K562 (cell line): ENCODE measurements around the gene KRTCAP2. TPM values are rescaled to one million over a fixed set of nuclear protein-coding genes. Genes with fewer than 3 reads are reported as not detected.

Source experiments
- ARHGAP35 ChIP-seq: fragments of 450-650 bp; IDR thresholded peaks from 2 replicates; pipeline ENCODE4 v1.6.1; 2018; ENCODE audit not compliant: partially characterized antibody
- FOXA1 ChIP-seq: fragments of 450-650 bp; IDR thresholded peaks from 2 replicates; pipeline ENCODE4 v1.6.1; 2016; ENCODE audit warnings: mild to moderate bottlenecking, borderline replicate concordance
- FOXO4 ChIP-seq: fragments of 450-650 bp; formaldehyde crosslinking; IDR thresholded peaks from 2 replicates; pipeline ENCODE4 v1.4.0; 2020; ENCODE audit warnings: mild to moderate bottlenecking, moderate library complexity
- MAZ ChIP-seq, 2 experiments: fragments of 450-650 bp in 1 of 2; sonication (generic) in 1 of 2; formaldehyde crosslinking; IDR thresholded peaks in 1 of 2; conservative IDR thresholded peaks in 1 of 2; 2 replicates each; pipeline versions ENCODE4 v1.4.0 to v1.5.0; 2020; ENCODE audit warnings: mild to moderate bottlenecking in 1 of 2, missing genetic modification reagents in 1 of 2
- NFE2 ChIP-seq: IDR thresholded peaks from 2 replicates; pipeline ENCODE4 v1.6.1; 2014; ENCODE audit warnings: antibody characterized with exemption, low read depth
- NR1H2 ChIP-seq: sonication (generic); formaldehyde crosslinking; IDR thresholded peaks from 2 replicates; pipeline ENCODE4 v1.4.0; 2020; ENCODE audit warnings: mild to moderate bottlenecking, missing genetic modification reagents
- NR2C1 ChIP-seq, 2 experiments: fragments of 450-650 bp; IDR thresholded peaks; 2 replicates each; pipeline ENCODE4 v1.6.1; 2017; ENCODE audit warnings: mild to moderate bottlenecking in 2 of 2, antibody characterized with exemption in 1 of 2, inconsistent platforms in 1 of 2, missing compliant biosample characterization in 1 of 2, missing genetic modification characterization in 1 of 2
- POLR2AphosphoS5 ChIP-seq: IDR thresholded peaks from 2 replicates; pipeline ENCODE4 v1.6.1; 2011; ENCODE audit warnings: mild to moderate bottlenecking, low read depth, low read length, moderate library complexity; ENCODE audit not compliant: control insufficient read depth, insufficient read depth
- TAL1 ChIP-seq: fragments of 450-650 bp; IDR thresholded peaks from 2 replicates; pipeline ENCODE4 v1.6.1; 2016; ENCODE audit warnings: mild to moderate bottlenecking
- TRIM28 ChIP-seq: fragments of 450-650 bp; IDR thresholded peaks from 2 replicates; pipeline ENCODE4 v1.6.1; 2017
- ZBTB34 ChIP-seq: fragments of 250-450 bp; sonication (Bioruptor Pico); IDR thresholded peaks from 2 replicates; pipeline ENCODE4 v1.8.0; 2021; ENCODE audit warnings: mild to moderate bottlenecking, moderate library complexity
- ZBTB40 ChIP-seq, 2 experiments: fragments of 450-650 bp in 1 of 2; sonication (generic) in 1 of 2; formaldehyde crosslinking in 1 of 2; IDR thresholded peaks; 2 replicates each; pipeline versions ENCODE4 v1.7.1 to v1.9.0; 2016 to 2022; ENCODE audit warnings: inconsistent platforms in 1 of 2, mild to moderate bottlenecking in 1 of 2, missing genetic modification reagents in 1 of 2
- ZNF224 ChIP-seq: sonication (generic); formaldehyde crosslinking; IDR thresholded peaks from 2 replicates; pipeline ENCODE4 v1.8.0; 2022; ENCODE audit warnings: mild to moderate bottlenecking, missing genetic modification reagents
- polyA plus RNA-seq, 8 experiments: library from polyadenylated mRNA; depleted of rRNA in 4 of 8; stranded (reverse) in 5 of 8; unstranded in 3 of 8; fragments of >200 nt; fragmentation: Nextera tagmentation in 2 of 8; fragmentation: Illumina TruSeq in 1 of 8; extraction: Ambion mirVana in 2 of 8; extraction: Trizol in 1 of 8; gene quantifications; 2 replicates each; pipeline versions ENCODE4 v1.2.1 to v1.2.3, GENCODE V29; 2011 to 2014; ENCODE audit warnings: inconsistent platforms in 1 of 8, missing spikeins in 1 of 8
- total RNA-seq, 7 experiments: library from RNA; depleted of rRNA in 6 of 7; stranded (reverse); fragments of >200 nt in 6 of 7; fragmentation: Illumina TruSeq in 2 of 7; extraction: Trizol in 2 of 7; gene quantifications; 2 replicates each; pipeline versions ENCODE4 v1.2.1 to v1.2.3, GENCODE V29; 2011 to 2021; ENCODE audit warnings: low replicate concordance in 1 of 7

KRTCAP2 gene
- total and polyA plus RNA-seq, 9 of the 15 experiments (the other 6 are each of a cell fraction or from before 2014, with no cell fraction given), result 126 to 436 (median 244) TPM

- TF ChIP-seq NR1H2 (CRISPR knock-in tag), result no peak; the same call in 1 of the 2 replicates
- TF ChIP-seq FOXA1, result no peak
- TF ChIP-seq ZBTB40 (IDR thresholded peaks at IDR 0.05), result peak; percentile 54
- TF ChIP-seq ZBTB40 (CRISPR knock-in tag; IDR thresholded peaks at IDR 0.05), result no peak
- TF ChIP-seq NFE2, result no peak
- no peak for TF ChIP-seq TAL1
- no peak; the same call in 1 of the 2 replicates for TF ChIP-seq POLR2AphosphoS5
- TF ChIP-seq ZNF224 (CRISPR knock-in tag), result no peak
- no peak for TF ChIP-seq ARHGAP35
- TF ChIP-seq ZBTB34 (CRISPR knock-in tag), result no peak
- 0 out of 2 replicates have a peak, but pooled peaks have one; percentile 45 for TF ChIP-seq TRIM28
- peak; percentile 88 to 93 for TF ChIP-seq MAZ (CRISPR knock-in tag; conservative IDR thresholded peaks at IDR 0.05 in 1 of 2, IDR thresholded peaks at IDR 0.05 in 1 of 2)
- no peak for TF ChIP-seq FOXO4
- no peak for TF ChIP-seq NR2C1 (IDR thresholded peaks at IDR 0.05)
- 0 out of 2 replicates have a peak, but pooled peaks have one; percentile 17 for TF ChIP-seq NR2C1 (tag; IDR thresholded peaks at IDR 0.05)
Observed at GRCh38 chr1:155193275-155193990, 20.3 kb upstream of the KRTCAP2 start (continued).
